ENCODE measurements around the gene HPGDS.

Gene HPGDS

GRCh38 chr4:94370533-94371254, 28.1 kb upstream of the HPGDS start:
- Mint-ChIP-seq H3K27ac (no peak overlapping the region), H3K36me3 (ENCODE audit: insufficient read depth) (no peaks in the 10 kb centered on the region), H3K4me1 (ENCODE audit: low read depth in 2 of 2) (no peaks in the 10 kb centered on the region), H3K4me3 (no peak overlapping the region), H3K9me3 (no peaks in the 10 kb centered on the region), H3K27me3 (peaks cover 31 to 42% of the 10 kb centered on the region in 2 donors)
- ATAC-seq (replicated peaks) (no peak), DNase-seq (no peak)

- Mint-ChIP-seq H3K27me3 (peaks cover 25 to 32% of the 10 kb centered on the region in 2 donors), H3K36me3 (ENCODE audit: insufficient read depth) (no peaks in the 10 kb centered on the region), H3K4me1 (ENCODE audit: low read depth in 2 of 2) (no peaks in the 10 kb centered on the region), H3K9me3 (no peaks in the 10 kb centered on the region), H3K27ac (no peak overlapping the region), H3K4me3 (no peak overlapping the region)
- ATAC-seq (replicated peaks): no peak
- no peak for DNase-seq
These were observed 26.4 kb upstream of the HPGDS start for GRCh38 chr4:94369046-94369445.

- Mint-ChIP-seq H3K27me3 (peaks cover 25 to 32% of the 10 kb centered on the region in 2 donors), H3K36me3 (ENCODE audit: insufficient read depth) (no peaks in the 10 kb centered on the region), H3K9me3 (no peaks in the 10 kb centered on the region), H3K4me1 (ENCODE audit: low read depth in 2 of 2) (no peaks in the 10 kb centered on the region), H3K4me3 (no peak overlapping the region), H3K27ac (no peak overlapping the region)
- DNase-seq (no peak), ATAC-seq (replicated peaks) (no peak)
These were observed 25.8 kb upstream of the HPGDS start for GRCh38 chr4:94368459-94368858.

GRCh38 chr4:94365304-94365703, 22.7 kb upstream of the HPGDS start:
- Mint-ChIP-seq H3K9me3 (no peaks in the 10 kb centered on the region), H3K4me3 (no peak overlapping the region), H3K27me3 (peaks cover 22 to 41% of the 10 kb centered on the region in 2 donors), H3K36me3 (ENCODE audit: insufficient read depth) (no peaks in the 10 kb centered on the region), H3K4me1 (ENCODE audit: low read depth in 2 of 2) (no peaks in the 10 kb centered on the region), H3K27ac (no peak overlapping the region)
- ATAC-seq (replicated peaks) (no peak), DNase-seq (no peak)

- DNase-seq: no peak
- H3K36me3 Mint-ChIP-seq (ENCODE audit: insufficient read depth): no peaks in the 10 kb centered on the region
- H3K4me3 Mint-ChIP-seq: no peak overlapping the region
- no peaks in the 10 kb centered on the region for H3K4me1 Mint-ChIP-seq (ENCODE audit: low read depth in 2 of 2)
- H3K9me3 Mint-ChIP-seq: no peaks in the 10 kb centered on the region
- no peak overlapping the region for H3K27ac Mint-ChIP-seq
- no peak for ATAC-seq (replicated peaks)
- peaks cover 14 to 33% of the 10 kb centered on the region in 2 donors for H3K27me3 Mint-ChIP-seq
These were observed 21.9 kb upstream of the HPGDS start for GRCh38 chr4:94364527-94364926.

GRCh38 chr4:94363136-94363655, 20.6 kb upstream of the HPGDS start:
- H3K27me3 Mint-ChIP-seq: peaks cover 14 to 32% of the 10 kb centered on the region in 2 donors
- ATAC-seq (replicated peaks) (no peak), DNase-seq (no peak)
- no peak overlapping the region for H3K27ac Mint-ChIP-seq
- H3K4me3 Mint-ChIP-seq: no peak overlapping the region
- no peaks in the 10 kb centered on the region for H3K36me3 Mint-ChIP-seq (ENCODE audit: insufficient read depth)
- H3K4me1 Mint-ChIP-seq (ENCODE audit: low read depth in 2 of 2): no peaks in the 10 kb centered on the region
- H3K9me3 Mint-ChIP-seq: no peaks in the 10 kb centered on the region

- Mint-ChIP-seq H3K9me3 (no peaks in the 10 kb centered on the region), H3K4me1 (ENCODE audit: low read depth in 2 of 2) (no peaks in the 10 kb centered on the region)
These were observed 17.2 kb upstream of the HPGDS start for GRCh38 chr4:94359838-94360237.

GRCh38 chr4:94359221-94359620, 16.6 kb upstream of the HPGDS start:
- ATAC-seq (replicated peaks): no peak
- H3K36me3 Mint-ChIP-seq (ENCODE audit: insufficient read depth): no peaks in the 10 kb centered on the region
- no peaks in the 10 kb centered on the region for H3K4me1 Mint-ChIP-seq (ENCODE audit: low read depth in 2 of 2)
- peaks cover 7 to 18% of the 10 kb centered on the region in 2 donors for H3K27me3 Mint-ChIP-seq
- no peak overlapping the region for H3K4me3 Mint-ChIP-seq
- no peak overlapping the region for H3K27ac Mint-ChIP-seq
- no peaks in the 10 kb centered on the region for H3K9me3 Mint-ChIP-seq
- no peak for DNase-seq

More at GRCh38 chr4:94359838-94360237, 17.2 kb upstream of the HPGDS start:
- H3K4me3 Mint-ChIP-seq: no peak overlapping the region
- no peak overlapping the region for H3K27ac Mint-ChIP-seq
- ATAC-seq (replicated peaks): no peak
- no peaks in the 10 kb centered on the region for H3K36me3 Mint-ChIP-seq (ENCODE audit: insufficient read depth)
- peaks cover 7 to 18% of the 10 kb centered on the region in 2 donors for H3K27me3 Mint-ChIP-seq
- DNase-seq: no peak

GRCh38 chr4:94358101-94358500, 15.5 kb upstream of the HPGDS start:
- no peaks in the 10 kb centered on the region for H3K9me3 Mint-ChIP-seq
- H3K36me3 Mint-ChIP-seq (ENCODE audit: insufficient read depth): no peaks in the 10 kb centered on the region
- DNase-seq: no peak
- no peaks in the 10 kb centered on the region for H3K4me1 Mint-ChIP-seq (ENCODE audit: low read depth in 2 of 2)
- no peak overlapping the region for H3K4me3 Mint-ChIP-seq
- peaks cover 7 to 18% of the 10 kb centered on the region in 2 donors for H3K27me3 Mint-ChIP-seq
- no peak for ATAC-seq (replicated peaks)
- no peak overlapping the region for H3K27ac Mint-ChIP-seq

- ATAC-seq (replicated peaks): no peak
These were observed 15.0 kb upstream of the HPGDS start for GRCh38 chr4:94357624-94358023.

GRCh38 chr4:94356444-94356843, 13.8 kb upstream of the HPGDS start:
- H3K27me3 Mint-ChIP-seq: peaks cover 11 to 17% of the 10 kb centered on the region in 2 donors
- no peaks in the 10 kb centered on the region for H3K36me3 Mint-ChIP-seq (ENCODE audit: insufficient read depth)
- no peak overlapping the region for H3K4me3 Mint-ChIP-seq
- H3K27ac Mint-ChIP-seq: no peak overlapping the region
- H3K4me1 Mint-ChIP-seq (ENCODE audit: low read depth in 2 of 2): no peaks in the 10 kb centered on the region
- ATAC-seq (replicated peaks) (no peak), DNase-seq (no peak)
- H3K9me3 Mint-ChIP-seq: no peaks in the 10 kb centered on the region

More at GRCh38 chr4:94357624-94358023, 15.0 kb upstream of the HPGDS start:
- no peak overlapping the region for H3K4me3 Mint-ChIP-seq
- no peak for DNase-seq
- H3K36me3 Mint-ChIP-seq (ENCODE audit: insufficient read depth): no peaks in the 10 kb centered on the region
- peaks cover 8 to 18% of the 10 kb centered on the region in 2 donors for H3K27me3 Mint-ChIP-seq
- no peak overlapping the region for H3K27ac Mint-ChIP-seq
- H3K4me1 Mint-ChIP-seq (ENCODE audit: low read depth in 2 of 2): no peaks in the 10 kb centered on the region
- H3K9me3 Mint-ChIP-seq: no peaks in the 10 kb centered on the region

GRCh38 chr4:94354474-94354896, 11.8 kb upstream of the HPGDS start:
- Mint-ChIP-seq H3K36me3 (ENCODE audit: insufficient read depth) (no peaks in the 10 kb centered on the region), H3K27me3 (peaks cover 19 to 30% of the 10 kb centered on the region in 2 donors), H3K4me1 (ENCODE audit: low read depth in 2 of 2) (no peaks in the 10 kb centered on the region), H3K4me3 (no peak overlapping the region), H3K27ac (no peak overlapping the region), H3K9me3 (no peaks in the 10 kb centered on the region)
- no peak for ATAC-seq (replicated peaks)
- no peak for DNase-seq

GRCh38 chr4:94352996-94353395, 10.4 kb upstream of the HPGDS start:
- H3K9me3 Mint-ChIP-seq: no peaks in the 10 kb centered on the region
- ATAC-seq (replicated peaks) (no peak), DNase-seq (no peak)
- no peak overlapping the region for H3K27ac Mint-ChIP-seq
- no peaks in the 10 kb centered on the region for H3K4me1 Mint-ChIP-seq (ENCODE audit: low read depth in 2 of 2)
- H3K4me3 Mint-ChIP-seq: no peak overlapping the region
- peaks cover 16 to 26% of the 10 kb centered on the region in 2 donors for H3K27me3 Mint-ChIP-seq
- H3K36me3 Mint-ChIP-seq (ENCODE audit: insufficient read depth): no peaks in the 10 kb centered on the region

- no peak for ATAC-seq (replicated peaks)
- no peaks in the 10 kb centered on the region for H3K4me1 Mint-ChIP-seq (ENCODE audit: low read depth in 2 of 2)
- H3K27me3 Mint-ChIP-seq: peaks cover 11 to 22% of the 10 kb centered on the region in 2 donors
- DNase-seq: no peak
- H3K27ac Mint-ChIP-seq: no peak overlapping the region
- H3K4me3 Mint-ChIP-seq: no peak overlapping the region
- H3K9me3 Mint-ChIP-seq: no peaks in the 10 kb centered on the region
- H3K36me3 Mint-ChIP-seq (ENCODE audit: insufficient read depth): no peaks in the 10 kb centered on the region
These were observed 9.5 kb upstream of the HPGDS start for GRCh38 chr4:94352163-94352562.

Data from effector memory CD8-positive, alpha-beta T cell (primary cell).